ENCODE data around the gene SLC23A2. TPM values are rescaled to one million over a fixed set of nuclear protein-coding genes. Genes with fewer than 3 reads are reported as not detected.

SLC23A2 gene
- total RNA-seq, 2 experiments from 2014 or later = 16.0 to 16.2 TPM

GRCh38 chr20:4902788-4903187 lies 98.5 kb downstream of the SLC23A2 start:
- H3K9me3 Mint-ChIP-seq = no peaks in the 10 kb centered on the region
- peaks cover 12% of the 10 kb centered on the region for H3K36me3 Mint-ChIP-seq (ENCODE audit: low read depth)
- H3K4me1 Mint-ChIP-seq (ENCODE audit: low read depth) = no peaks in the 10 kb centered on the region
- intact Hi-C loops (cut with micrococcal nuclease) = no loop called here
- ChIA-PET POLR2A (interaction anchor here (0.6 kb wide), 1 partner anchor 14 kb away, joined by 3 read pairs; no protein-coding TSS in a partner anchor), CTCF (no interaction called here)
- TF ChIP-seq, protein P1, sequence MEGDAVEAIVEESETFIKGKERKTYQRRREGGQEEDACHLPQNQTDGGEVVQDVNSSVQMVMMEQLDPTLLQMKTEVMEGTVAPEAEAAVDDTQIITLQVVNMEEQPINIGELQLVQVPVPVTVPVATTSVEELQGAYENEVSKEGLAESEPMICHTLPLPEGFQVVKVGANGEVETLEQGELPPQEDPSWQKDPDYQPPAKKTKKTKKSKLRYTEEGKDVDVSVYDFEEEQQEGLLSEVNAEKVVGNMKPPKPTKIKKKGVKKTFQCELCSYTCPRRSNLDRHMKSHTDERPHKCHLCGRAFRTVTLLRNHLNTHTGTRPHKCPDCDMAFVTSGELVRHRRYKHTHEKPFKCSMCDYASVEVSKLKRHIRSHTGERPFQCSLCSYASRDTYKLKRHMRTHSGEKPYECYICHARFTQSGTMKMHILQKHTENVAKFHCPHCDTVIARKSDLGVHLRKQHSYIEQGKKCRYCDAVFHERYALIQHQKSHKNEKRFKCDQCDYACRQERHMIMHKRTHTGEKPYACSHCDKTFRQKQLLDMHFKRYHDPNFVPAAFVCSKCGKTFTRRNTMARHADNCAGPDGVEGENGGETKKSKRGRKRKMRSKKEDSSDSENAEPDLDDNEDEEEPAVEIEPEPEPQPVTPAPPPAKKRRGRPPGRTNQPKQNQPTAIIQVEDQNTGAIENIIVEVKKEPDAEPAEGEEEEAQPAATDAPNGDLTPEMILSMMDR (IDR thresholded peaks at IDR 0.05) = no peak
- no peak overlapping the region for H3K4me3 Mint-ChIP-seq
- H3K27ac Mint-ChIP-seq = no peak overlapping the region
- DNase-seq = no peak
- no peak for ATAC-seq
- H3K27me3 Mint-ChIP-seq = no peaks in the 10 kb centered on the region

DNA sequence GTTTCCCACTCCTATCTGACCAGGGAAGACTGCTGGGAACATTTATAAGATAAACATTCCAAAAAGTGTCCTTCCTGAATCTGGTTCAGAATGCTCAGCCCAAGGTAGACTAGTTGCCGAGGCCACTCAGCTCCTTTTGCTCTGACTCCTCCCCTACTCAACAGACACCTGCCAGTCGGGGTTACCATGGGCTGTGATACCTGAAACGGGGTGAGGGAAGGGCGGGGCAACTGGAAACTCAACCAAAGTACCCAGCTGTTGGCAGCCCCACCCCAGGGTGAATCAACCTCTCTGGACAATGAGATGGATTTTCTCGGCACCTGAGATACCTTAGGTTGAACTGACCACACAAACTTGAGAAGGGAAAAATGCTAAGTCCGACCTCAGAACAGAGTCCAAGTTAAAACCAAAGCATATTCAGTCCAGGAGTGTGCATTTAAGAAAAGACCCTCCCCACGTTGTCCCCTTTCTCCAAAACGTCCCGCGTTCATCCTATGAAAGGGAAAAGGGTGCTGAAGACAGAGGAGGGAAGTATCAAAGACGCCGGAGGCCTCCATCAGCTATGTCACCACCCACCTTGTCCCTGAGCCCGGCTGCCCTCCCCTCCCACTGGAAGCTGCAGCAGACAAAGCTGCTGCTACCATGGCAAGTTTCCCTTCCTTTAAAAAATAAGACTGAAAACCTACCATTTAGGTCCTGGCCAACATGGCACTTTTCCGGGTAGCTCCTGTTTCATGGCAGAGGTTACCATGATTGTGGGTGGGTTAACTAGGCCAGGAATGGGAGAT lies 100.1 kb downstream of the SLC23A2 start:
- Mint-ChIP-seq H3K27me3 (no peaks in the 10 kb centered on the region), H3K27ac (no peak overlapping the region), H3K4me3 (no peak overlapping the region), H3K36me3 (ENCODE audit: low read depth) (peaks cover 11% of the 10 kb centered on the region), H3K9me3 (no peaks in the 10 kb centered on the region), H3K4me1 (ENCODE audit: low read depth) (peaks cover 6% of the 10 kb centered on the region)
- ATAC-seq = no peak
- intact Hi-C loops (cut with micrococcal nuclease) = no loop called here
- CTCF ChIA-PET = interaction anchor here (1.1 kb wide), 1 partner anchor 55 kb away, joined by 3 read pairs; no protein-coding TSS in a partner anchor
- POLR2A ChIA-PET = interaction anchor here (0.6 kb wide), 1 partner anchor 298 kb away, joined by 3 read pairs; no protein-coding TSS in a partner anchor
- no peak for DNase-seq
- TF ChIP-seq, protein P1 (IDR thresholded peaks at IDR 0.05) = no peak

GRCh38 chr20:4898282-4899244 lies 102.7 kb downstream of the SLC23A2 start:
- DNase-seq (no peak), ATAC-seq (no peak)
- intact Hi-C loops (cut with micrococcal nuclease) = no loop called here
- Mint-ChIP-seq H3K9me3 (no peaks in the 10 kb centered on the region), H3K27me3 (no peaks in the 10 kb centered on the region), H3K27ac (no peak overlapping the region), H3K4me3 (no peak overlapping the region), H3K36me3 (ENCODE audit: low read depth) (peaks cover 8% of the 10 kb centered on the region), H3K4me1 (ENCODE audit: low read depth) (peaks cover 6% of the 10 kb centered on the region)
- ChIA-PET POLR2A (interaction anchor here (0.7 kb wide), 1 partner anchor 20 kb away, joined by 3 read pairs; no protein-coding TSS in a partner anchor), CTCF (interaction anchor here (0.6 to 1.4 kb wide), 2 partner anchors 9 to 158 kb away, joined by 3 read pairs; no protein-coding TSS in a partner anchor)
- TF ChIP-seq, protein P1 (IDR thresholded peaks at IDR 0.05) = no peak

DNA sequence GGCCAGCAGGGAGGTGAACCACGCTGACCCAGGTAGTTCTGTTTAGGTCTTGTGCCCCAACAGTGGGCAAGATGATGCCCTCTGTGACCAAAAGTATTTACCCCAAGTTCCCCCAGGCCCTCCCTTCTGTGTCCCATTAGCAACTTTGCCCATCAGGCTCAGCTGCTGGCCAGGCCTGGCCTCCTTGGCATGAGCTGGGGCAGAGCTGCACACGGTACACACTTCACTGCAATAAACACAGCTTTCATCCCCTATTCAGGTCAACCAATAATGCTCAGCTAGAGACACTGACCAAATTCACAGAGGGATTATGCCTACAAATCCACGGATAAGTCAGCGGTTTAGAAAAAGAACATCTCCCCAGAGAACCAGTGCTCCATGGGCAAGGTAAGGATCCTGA lies 103.7 kb downstream of the SLC23A2 start:
- intact Hi-C loops (cut with micrococcal nuclease) = no loop called here
- Mint-ChIP-seq H3K4me3 (no peak overlapping the region), H3K9me3 (no peaks in the 10 kb centered on the region), H3K27me3 (no peaks in the 10 kb centered on the region), H3K36me3 (ENCODE audit: low read depth) (peaks cover 10% of the 10 kb centered on the region), H3K27ac (no peak overlapping the region), H3K4me1 (ENCODE audit: low read depth) (peaks cover 6% of the 10 kb centered on the region)
- ChIA-PET POLR2A (interaction anchor here (0.7 kb wide), 1 partner anchor 19 kb away, joined by 3 read pairs; no protein-coding TSS in a partner anchor), CTCF (interaction anchor here (1.4 kb wide), 1 partner anchor 10 kb away, joined by 3 read pairs; no protein-coding TSS in a partner anchor)
- no peak for ATAC-seq
- no peak for DNase-seq
- TF ChIP-seq, protein P1 (IDR thresholded peaks at IDR 0.05) = no peak
